Measurements from ENCODE around the gene HCST. TPM values are rescaled to one million over a fixed set of nuclear protein-coding genes. Genes with fewer than 3 reads are reported as not detected.

Gene HCST
- total and polyA plus RNA-seq, 2 of the 13 experiments (the other 11 are each of a cell fraction or from before 2014, with no cell fraction given) = 0.24 to 1.2 TPM

- TF ChIP-seq ZNF205 (CRISPR knock-in tag; IDR thresholded peaks at IDR 0.05) = no peak; the same call in 1 of the 2 replicates
- TF ChIP-seq RARA (CRISPR knock-in tag; IDR thresholded peaks at IDR 0.05) = no peak; the same call in 1 of the 2 replicates
- TF ChIP-seq ZNF839 (CRISPR knock-in tag; IDR thresholded peaks at IDR 0.05; ENCODE audit: borderline replicate concordance) = peak; percentile 78; the same call in 1 of the 2 replicates
- TF ChIP-seq ZBTB7B (CRISPR knock-in tag; IDR thresholded peaks at IDR 0.05) = no peak
- TF ChIP-seq GPN1 (CRISPR knock-in tag; IDR thresholded peaks at IDR 0.05; ENCODE audit: borderline replicate concordance) = no peak
- no peak for TF ChIP-seq ZC3H4 (CRISPR knock-in tag; IDR thresholded peaks at IDR 0.05; ENCODE audit: borderline replicate concordance)
- no peak for TF ChIP-seq XBP1 (CRISPR knock-in tag; IDR thresholded peaks at IDR 0.05)
- TF ChIP-seq PHF20 (CRISPR knock-in tag; IDR thresholded peaks at IDR 0.05) = peak; percentile 84
- TF ChIP-seq TFE3 (CRISPR knock-in tag; IDR thresholded peaks at IDR 0.05) = peak; percentile 74; the same call in 1 of the 2 replicates
- TF ChIP-seq ZNF678 (CRISPR knock-in tag; IDR thresholded peaks at IDR 0.05) = no peak
- TF ChIP-seq GMEB2 (CRISPR knock-in tag; IDR thresholded peaks at IDR 0.05; ENCODE audit: low read depth) = peak; percentile 75
- TF ChIP-seq NBN (conservative IDR thresholded peaks at IDR 0.05) = no peak
- no peak for TF ChIP-seq THYN1 (CRISPR knock-in tag; IDR thresholded peaks at IDR 0.05; ENCODE audit: borderline replicate concordance, low read depth)
- TF ChIP-seq, protein P1, sequence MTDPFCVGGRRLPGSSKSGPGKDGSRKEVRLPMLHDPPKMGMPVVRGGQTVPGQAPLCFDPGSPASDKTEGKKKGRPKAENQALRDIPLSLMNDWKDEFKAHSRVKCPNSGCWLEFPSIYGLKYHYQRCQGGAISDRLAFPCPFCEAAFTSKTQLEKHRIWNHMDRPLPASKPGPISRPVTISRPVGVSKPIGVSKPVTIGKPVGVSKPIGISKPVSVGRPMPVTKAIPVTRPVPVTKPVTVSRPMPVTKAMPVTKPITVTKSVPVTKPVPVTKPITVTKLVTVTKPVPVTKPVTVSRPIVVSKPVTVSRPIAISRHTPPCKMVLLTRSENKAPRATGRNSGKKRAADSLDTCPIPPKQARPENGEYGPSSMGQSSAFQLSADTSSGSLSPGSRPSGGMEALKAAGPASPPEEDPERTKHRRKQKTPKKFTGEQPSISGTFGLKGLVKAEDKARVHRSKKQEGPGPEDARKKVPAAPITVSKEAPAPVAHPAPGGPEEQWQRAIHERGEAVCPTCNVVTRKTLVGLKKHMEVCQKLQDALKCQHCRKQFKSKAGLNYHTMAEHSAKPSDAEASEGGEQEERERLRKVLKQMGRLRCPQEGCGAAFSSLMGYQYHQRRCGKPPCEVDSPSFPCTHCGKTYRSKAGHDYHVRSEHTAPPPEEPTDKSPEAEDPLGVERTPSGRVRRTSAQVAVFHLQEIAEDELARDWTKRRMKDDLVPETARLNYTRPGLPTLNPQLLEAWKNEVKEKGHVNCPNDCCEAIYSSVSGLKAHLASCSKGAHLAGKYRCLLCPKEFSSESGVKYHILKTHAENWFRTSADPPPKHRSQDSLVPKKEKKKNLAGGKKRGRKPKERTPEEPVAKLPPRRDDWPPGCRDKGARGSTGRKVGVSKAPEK (CRISPR knock-in tag; IDR thresholded peaks at IDR 0.05; ENCODE audit: borderline replicate concordance) = no peak
- TF ChIP-seq RELA (CRISPR knock-in tag; IDR thresholded peaks at IDR 0.05) = no peak
- no peak for TF ChIP-seq CCDC6 (CRISPR knock-in tag; IDR thresholded peaks at IDR 0.05)
- TF ChIP-seq ZFP90 (CRISPR knock-in tag; IDR thresholded peaks at IDR 0.05; ENCODE audit: borderline replicate concordance) = peak; percentile 32; the same call in 1 of the 2 replicates
- TF ChIP-seq HDAC2 (CRISPR knock-in tag; IDR thresholded peaks at IDR 0.05) = peak; percentile 85
- no peak for TF ChIP-seq IRX3 (CRISPR knock-in tag; IDR thresholded peaks at IDR 0.05; ENCODE audit: borderline replicate concordance, low read depth)
- peak; percentile 83 for TF ChIP-seq CBFB (CRISPR knock-in tag; IDR thresholded peaks at IDR 0.05)
- TF ChIP-seq KLF9 (CRISPR knock-in tag; IDR thresholded peaks at IDR 0.05; ENCODE audit: low read depth) = peak; percentile 96
- TF ChIP-seq, protein P2, sequence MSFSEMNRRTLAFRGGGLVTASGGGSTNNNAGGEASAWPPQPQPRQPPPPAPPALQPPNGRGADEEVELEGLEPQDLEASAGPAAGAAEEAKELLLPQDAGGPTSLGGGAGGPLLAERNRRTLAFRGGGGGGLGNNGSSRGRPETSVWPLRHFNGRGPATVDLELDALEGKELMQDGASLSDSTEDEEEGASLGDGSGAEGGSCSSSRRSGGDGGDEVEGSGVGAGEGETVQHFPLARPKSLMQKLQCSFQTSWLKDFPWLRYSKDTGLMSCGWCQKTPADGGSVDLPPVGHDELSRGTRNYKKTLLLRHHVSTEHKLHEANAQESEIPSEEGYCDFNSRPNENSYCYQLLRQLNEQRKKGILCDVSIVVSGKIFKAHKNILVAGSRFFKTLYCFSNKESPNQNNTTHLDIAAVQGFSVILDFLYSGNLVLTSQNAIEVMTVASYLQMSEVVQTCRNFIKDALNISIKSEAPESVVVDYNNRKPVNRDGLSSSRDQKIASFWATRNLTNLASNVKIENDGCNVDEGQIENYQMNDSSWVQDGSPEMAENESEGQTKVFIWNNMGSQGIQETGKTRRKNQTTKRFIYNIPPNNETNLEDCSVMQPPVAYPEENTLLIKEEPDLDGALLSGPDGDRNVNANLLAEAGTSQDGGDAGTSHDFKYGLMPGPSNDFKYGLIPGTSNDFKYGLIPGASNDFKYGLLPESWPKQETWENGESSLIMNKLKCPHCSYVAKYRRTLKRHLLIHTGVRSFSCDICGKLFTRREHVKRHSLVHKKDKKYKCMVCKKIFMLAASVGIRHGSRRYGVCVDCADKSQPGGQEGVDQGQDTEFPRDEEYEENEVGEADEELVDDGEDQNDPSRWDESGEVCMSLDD (CRISPR knock-in tag; IDR thresholded peaks at IDR 0.05; ENCODE audit: borderline replicate concordance) = no peak
- TF ChIP-seq SMARCE1 (IDR thresholded peaks at IDR 0.05; ENCODE audit: borderline replicate concordance) = no peak
These were observed 29.0 kb downstream of the HCST start (continued) for GRCh38 chr19:35931161-35931873.
